B cell (primary cell): Measurements from ENCODE around the gene USP9X. TPM values are rescaled to one million over a fixed set of nuclear protein-coding genes. Genes with fewer than 3 reads are reported as not detected.

ENCODE experiments used
- ATAC-seq: fragments of 200-7000 bp; cut with Tn5 transposase; one replicate; pipeline ENCODE4 v1.10.0; 2021; ENCODE audit warnings: low read depth, mild to moderate bottlenecking, moderate number of reproducible peaks, moderate library complexity
- CTCF ChIA-PET: fragments of 350-600 bp; sonication (Branson Sonifier 250); formaldehyde crosslinking; loops from one replicate; lab custom pipeline; 2021; ENCODE audit warnings: antibody characterized with exemption, inconsistent platforms; lab: Charles Lee
- POLR2A ChIA-PET: fragments of 350-600 bp; sonication (Branson Sonifier 250); formaldehyde crosslinking; loops from one replicate; lab custom pipeline; 2021; ENCODE audit warnings: antibody characterized with exemption; lab: Charles Lee
- DNase-seq: peaks from one replicate; pipeline ENCODE4 v3.0.0; 2013
- H2AFZ ChIP-seq: 2 replicates; pipeline ENCODE4 v1.6.1; 2012; ENCODE audit warnings: mild to moderate bottlenecking, low read depth, low read length; ENCODE audit not compliant: insufficient read depth, poor library complexity, severe bottlenecking
- H3K27ac ChIP-seq, 2 donors: 1 replicate in 1 of 2; 2 replicates in 1 of 2; pipeline ENCODE4 v1.5.1; 2012 to 2013; ENCODE audit warnings: low read length in 2 of 2, mild to moderate bottlenecking in 2 of 2, moderate library complexity in 1 of 2
- H3K27me3 ChIP-seq, 4 experiments: fragments of 200-600 bp in 1 of 4; sonication (generic) in 1 of 4; replicated peaks in 1 of 4; 1 replicate in 2 of 4; 2 replicates in 2 of 4; pipeline versions ENCODE4 v1.6.1 to v1.7.0; 2013 to 2016; ENCODE audit warnings: low read length in 3 of 4, mild to moderate bottlenecking in 2 of 4, mixed read lengths in 1 of 4, moderate library complexity in 1 of 4; ENCODE audit not compliant: insufficient read depth in 4 of 4, control insufficient read depth in 3 of 4; ENCODE audit errors: control extremely low read depth in 1 of 4
- H3K36me3 ChIP-seq, 2 experiments: replicated peaks in 1 of 2; 1 replicate in 1 of 2; 2 replicates in 1 of 2; pipeline versions ENCODE4 v1.6.1 to v1.7.1; 2013; ENCODE audit warnings: low read length in 1 of 2; ENCODE audit not compliant: insufficient read depth in 2 of 2, control insufficient read depth in 1 of 2; ENCODE audit errors: control extremely low read depth in 1 of 2, extremely low read depth in 1 of 2
- H3K4me1 ChIP-seq, 2 donors: fragments of 200-600 bp in 1 of 2; sonication (generic) in 1 of 2; 1 replicate in 1 of 2; 2 replicates in 1 of 2; pipeline versions ENCODE4 v1.5.1 to v1.6.1; 2013 to 2017; ENCODE audit warnings: low read length in 2 of 2; ENCODE audit not compliant: control insufficient read depth in 2 of 2, insufficient read depth in 2 of 2
- H3K4me2 ChIP-seq: replicated peaks from 2 replicates; pipeline ENCODE3; 2012; ENCODE audit warnings: mild to moderate bottlenecking, low read depth, low read length; ENCODE audit not compliant: poor library complexity, severe bottlenecking
- H3K4me3 ChIP-seq, 5 experiments: fragments of 200-600 bp in 1 of 5; sonication (generic) in 1 of 5; 1 replicate in 3 of 5; 2 replicates in 2 of 5; pipeline versions ENCODE4 v1.5.1 to v1.7.0; 2011 to 2016; ENCODE audit warnings: low read length in 4 of 5, mild to moderate bottlenecking in 4 of 5, low read depth in 2 of 5, control low read depth in 1 of 5, moderate library complexity in 1 of 5; ENCODE audit not compliant: insufficient read depth in 1 of 5; ENCODE audit errors: control extremely low read depth in 1 of 5, extremely low read depth in 1 of 5
- H3K79me2 ChIP-seq: fragments of 200-600 bp; sonication (generic); one replicate; pipeline ENCODE4 v1.6.0; 2016; ENCODE audit warnings: low read length; ENCODE audit not compliant: control insufficient read depth, insufficient read depth
- H3K9ac ChIP-seq: fragments of 200-600 bp; sonication (generic); 2 replicates; pipeline ENCODE4 v1.6.1; 2017; ENCODE audit warnings: mild to moderate bottlenecking, low read length, moderate library complexity
- H3K9me3 ChIP-seq, 3 donors: one replicate each; pipeline versions ENCODE4 v1.6.1 to v1.7.1; 2013; ENCODE audit warnings: low read length in 2 of 3; ENCODE audit not compliant: control insufficient read depth in 2 of 3, insufficient read depth in 1 of 3; ENCODE audit errors: control extremely low read depth in 1 of 3
- H4K20me1 ChIP-seq: 2 replicates; pipeline ENCODE4 v1.6.0; 2012; ENCODE audit warnings: mild to moderate bottlenecking, low read length; ENCODE audit not compliant: insufficient read depth, control insufficient read depth, poor library complexity, severe bottlenecking
- H3K27ac Mint-ChIP-seq: one replicate; pipeline ENCODE4 v1.8.0; 2021; ENCODE audit warnings: mixed read lengths
- H3K27me3 Mint-ChIP-seq: one replicate; pipeline ENCODE4 v1.8.0; 2021; ENCODE audit warnings: mixed read lengths
- H3K4me1 Mint-ChIP-seq: one replicate; pipeline ENCODE4 v1.8.0; 2021; ENCODE audit warnings: mixed read lengths
- H3K4me3 Mint-ChIP-seq: one replicate; pipeline ENCODE4 v1.8.0; 2021; ENCODE audit warnings: mixed read lengths
- H3K9me3 Mint-ChIP-seq: one replicate; pipeline ENCODE4 v1.8.0; 2022; ENCODE audit warnings: mixed read lengths; ENCODE audit not compliant: insufficient read depth
- EZH2 ChIP-seq: IDR thresholded peaks from 2 replicates; pipeline ENCODE4 v1.6.1; 2012; ENCODE audit warnings: borderline replicate concordance, low read depth, mild to moderate bottlenecking, moderate library complexity, low read length; ENCODE audit not compliant: insufficient read depth, poor library complexity, severe bottlenecking
- WGBS: methylation state at CpG from one replicate; pipeline ENCODE4 v1.1.5; 2013; ENCODE audit warnings: missing lambda C conversion rate; ENCODE audit not compliant: insufficient coverage; 5-methylcytosine and 5-hydroxymethylcytosine counted together
- intact Hi-C: fragments of 100-400 bp; cut with micrococcal nuclease; formaldehyde crosslinking; loops from one replicate; pipeline ENCODE4 v1.10.0; 2022
- polyA plus RNA-seq: library from polyadenylated mRNA; depleted of rRNA; stranded (reverse); fragments of >200 nt; gene quantifications from 2 replicates; pipeline ENCODE4 v1.2.3, GENCODE V29; 2012
- total RNA-seq, 2 donors: library from RNA; stranded (reverse); fragments of 120-200 nt in 1 of 2; gene quantifications; 1 replicate in 1 of 2; 2 replicates in 1 of 2; pipeline versions ENCODE4 v1.2.3 to v1.2.4, GENCODE V29; 2013 to 2022
- TF ChIP-seq, protein P1 (sequence below): fragments of 200-600 bp; IDR thresholded peaks from one replicate; pipeline ENCODE4 v1.8.0; 2022; ENCODE audit warnings: antibody characterized with exemption, mild to moderate bottlenecking

The USP9X gene
- total and polyA plus RNA-seq, 2 donors (not counting 1 experiment from before 2014, with no cell fraction given), result 9.6 to 87.6 TPM

GRCh38 chrX:41066969-41067368 is 18.3 kb upstream of the USP9X start:
- Histone ChIP-seq H3K27me3 (peaks cover 0 to 4% (median 0%) of the 10 kb centered on the region in 4 experiments), H3K9me3 (no peaks in the 10 kb centered on the region), H2AFZ (no peak overlapping the region), H3K4me1 (no peaks in the 10 kb centered on the region), H3K27ac (no peak overlapping the region), H3K9ac (no peak overlapping the region), H4K20me1 (no peaks in the 10 kb centered on the region), H3K36me3 (no peaks in the 10 kb centered on the region), H3K79me2 (no peaks in the 10 kb centered on the region), H3K4me3 (no peak overlapping the region), H3K4me2 (no peak overlapping the region)
- no peaks in the 10 kb centered on the region for H3K9me3 Mint-ChIP-seq
- DNase-seq (no peak), ATAC-seq (no peak)
- ChIA-PET POLR2A (no interaction called here), CTCF (no interaction called here)
- no peak overlapping the region for H3K27ac Mint-ChIP-seq
- H3K4me3 Mint-ChIP-seq, result no peak overlapping the region
- TF ChIP-seq, protein P1, sequence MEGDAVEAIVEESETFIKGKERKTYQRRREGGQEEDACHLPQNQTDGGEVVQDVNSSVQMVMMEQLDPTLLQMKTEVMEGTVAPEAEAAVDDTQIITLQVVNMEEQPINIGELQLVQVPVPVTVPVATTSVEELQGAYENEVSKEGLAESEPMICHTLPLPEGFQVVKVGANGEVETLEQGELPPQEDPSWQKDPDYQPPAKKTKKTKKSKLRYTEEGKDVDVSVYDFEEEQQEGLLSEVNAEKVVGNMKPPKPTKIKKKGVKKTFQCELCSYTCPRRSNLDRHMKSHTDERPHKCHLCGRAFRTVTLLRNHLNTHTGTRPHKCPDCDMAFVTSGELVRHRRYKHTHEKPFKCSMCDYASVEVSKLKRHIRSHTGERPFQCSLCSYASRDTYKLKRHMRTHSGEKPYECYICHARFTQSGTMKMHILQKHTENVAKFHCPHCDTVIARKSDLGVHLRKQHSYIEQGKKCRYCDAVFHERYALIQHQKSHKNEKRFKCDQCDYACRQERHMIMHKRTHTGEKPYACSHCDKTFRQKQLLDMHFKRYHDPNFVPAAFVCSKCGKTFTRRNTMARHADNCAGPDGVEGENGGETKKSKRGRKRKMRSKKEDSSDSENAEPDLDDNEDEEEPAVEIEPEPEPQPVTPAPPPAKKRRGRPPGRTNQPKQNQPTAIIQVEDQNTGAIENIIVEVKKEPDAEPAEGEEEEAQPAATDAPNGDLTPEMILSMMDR, result no peak
- TF ChIP-seq EZH2, result no peak
- no peaks in the 10 kb centered on the region for H3K27me3 Mint-ChIP-seq
- H3K4me1 Mint-ChIP-seq, result no peaks in the 10 kb centered on the region
- intact Hi-C loops, result loop anchor here (10.0 kb wide), 1 partner anchor 48 kb away; no protein-coding TSS in a partner anchor
- WGBS, result no CpG with 5 or more reads among the region's 1 CpG

DNA sequence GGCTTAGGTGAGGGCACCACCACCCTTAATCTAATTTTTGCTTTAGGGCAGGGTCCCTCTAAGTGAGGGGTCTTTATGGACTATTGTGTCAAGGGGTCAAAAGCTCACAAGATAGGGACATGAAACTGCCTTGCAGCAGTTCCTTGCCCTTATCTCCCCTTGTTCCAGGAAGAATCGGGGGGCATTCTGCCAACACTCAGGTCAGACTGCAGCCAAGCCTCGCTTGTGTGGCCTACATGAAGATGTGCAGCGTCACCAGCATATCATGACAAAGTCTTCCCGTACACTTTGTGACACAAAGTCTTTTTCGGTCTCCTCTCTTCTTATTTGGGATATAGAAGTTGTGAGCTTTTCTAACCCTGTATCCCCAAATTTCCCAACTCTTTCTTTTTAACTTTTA is 17.5 kb upstream of the USP9X start:
- H3K4me1 Mint-ChIP-seq, result no peaks in the 10 kb centered on the region
- intact Hi-C loops, result loop anchor here (10.0 kb wide), 1 partner anchor 47 kb away; no protein-coding TSS in a partner anchor
- TF ChIP-seq, protein P1, result no peak
- no peak for TF ChIP-seq EZH2
- no peak overlapping the region for H3K4me2 ChIP-seq
- ChIA-PET POLR2A (no interaction called here), CTCF (no interaction called here)
- H3K27me3 ChIP-seq, result peaks cover 0 to 4% (median 0%) of the 10 kb centered on the region in 4 experiments
- H3K9ac ChIP-seq, result no peak overlapping the region
- no peaks in the 10 kb centered on the region for H3K9me3 Mint-ChIP-seq
- no peaks in the 10 kb centered on the region for H3K9me3 ChIP-seq
- no peaks in the 10 kb centered on the region for H3K79me2 ChIP-seq
- H3K27ac Mint-ChIP-seq, result no peak overlapping the region
- no peaks in the 10 kb centered on the region for H3K27me3 Mint-ChIP-seq
- DNase-seq, result no peak
- no peaks in the 10 kb centered on the region for H3K36me3 ChIP-seq
- H3K27ac ChIP-seq, result no peak overlapping the region
- H4K20me1 ChIP-seq, result no peaks in the 10 kb centered on the region
- H3K4me1 ChIP-seq, result no peaks in the 10 kb centered on the region
- no CpG with 5 or more reads among the region's 5 CpGs for WGBS
- H2AFZ ChIP-seq, result no peak overlapping the region
- no peak for ATAC-seq
- H3K4me3 Mint-ChIP-seq, result no peak overlapping the region
- H3K4me3 ChIP-seq, result no peak overlapping the region
